PC-3 (cell line): ENCODE data around the gene LTBP1.

ENCODE experiments used
- EZH2 ChIP-seq: fragments of 300-600 bp; sonication (generic); IDR thresholded peaks from one replicate; pipeline ENCODE4 v1.6.1; 2017; ENCODE audit warnings: antibody characterized with exemption, mild to moderate bottlenecking, low read length; ENCODE audit not compliant: unreplicated experiment
- TF ChIP-seq, protein P1 (sequence below): fragments of 300-600 bp; sonication (generic); conservative IDR thresholded peaks from 2 replicates; pipeline ENCODE4 v1.5.1; 2017; ENCODE audit warnings: antibody characterized with exemption, low read depth, mild to moderate bottlenecking, low read length

DNA sequence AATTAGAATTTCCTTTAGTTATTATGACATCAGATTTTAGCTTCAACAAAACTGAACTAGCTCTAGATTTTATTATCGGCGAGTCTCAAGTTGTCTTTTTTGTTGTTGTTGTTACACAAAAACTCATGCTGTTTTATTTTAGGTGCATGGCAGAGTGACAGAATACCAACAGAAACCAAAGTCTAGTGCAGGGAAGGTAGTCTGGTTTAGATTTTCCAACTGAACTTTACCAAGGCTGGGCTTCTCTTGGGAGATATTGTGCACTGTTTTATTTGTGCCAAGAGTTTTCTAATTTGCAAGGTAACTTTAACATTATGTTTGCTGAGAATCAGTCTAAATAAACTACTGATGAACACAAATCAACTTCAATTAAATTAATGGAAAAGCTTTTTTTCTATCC is 486.1 kb downstream of the LTBP1 start:
- no peak for TF ChIP-seq EZH2
- TF ChIP-seq, protein P1, sequence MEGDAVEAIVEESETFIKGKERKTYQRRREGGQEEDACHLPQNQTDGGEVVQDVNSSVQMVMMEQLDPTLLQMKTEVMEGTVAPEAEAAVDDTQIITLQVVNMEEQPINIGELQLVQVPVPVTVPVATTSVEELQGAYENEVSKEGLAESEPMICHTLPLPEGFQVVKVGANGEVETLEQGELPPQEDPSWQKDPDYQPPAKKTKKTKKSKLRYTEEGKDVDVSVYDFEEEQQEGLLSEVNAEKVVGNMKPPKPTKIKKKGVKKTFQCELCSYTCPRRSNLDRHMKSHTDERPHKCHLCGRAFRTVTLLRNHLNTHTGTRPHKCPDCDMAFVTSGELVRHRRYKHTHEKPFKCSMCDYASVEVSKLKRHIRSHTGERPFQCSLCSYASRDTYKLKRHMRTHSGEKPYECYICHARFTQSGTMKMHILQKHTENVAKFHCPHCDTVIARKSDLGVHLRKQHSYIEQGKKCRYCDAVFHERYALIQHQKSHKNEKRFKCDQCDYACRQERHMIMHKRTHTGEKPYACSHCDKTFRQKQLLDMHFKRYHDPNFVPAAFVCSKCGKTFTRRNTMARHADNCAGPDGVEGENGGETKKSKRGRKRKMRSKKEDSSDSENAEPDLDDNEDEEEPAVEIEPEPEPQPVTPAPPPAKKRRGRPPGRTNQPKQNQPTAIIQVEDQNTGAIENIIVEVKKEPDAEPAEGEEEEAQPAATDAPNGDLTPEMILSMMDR = no peak
